Endometrium (tissue), 2 donors: Measurements from ENCODE around the gene L2HGDH.

Experiments used
- FAIRE-seq: peaks from 2 replicates; lab custom pipeline; 2012; peaks lifted over from hg19 to GRCh38; lab: Jason Lieb, UNC
- donor health status: control.
- donor health status: control.

The L2HGDH gene

DNA sequence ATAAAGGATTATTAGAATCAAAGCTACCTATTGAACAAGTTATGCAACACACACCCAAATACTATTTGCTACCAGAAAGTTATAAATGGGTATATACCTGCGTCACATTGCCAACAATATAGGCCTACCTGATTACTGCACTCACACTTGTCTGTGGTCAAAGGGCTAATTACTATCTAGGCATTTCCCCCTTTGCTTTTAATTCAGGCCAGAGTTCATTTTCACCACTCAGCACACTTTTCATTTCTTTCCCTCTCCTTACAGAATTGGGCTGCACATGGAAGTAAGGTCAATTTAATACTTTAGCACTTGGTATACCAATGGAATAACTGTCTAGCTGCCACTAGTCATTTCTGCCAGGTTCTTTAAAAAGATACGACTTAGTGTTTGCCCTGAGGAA is 82.3 kb downstream of the L2HGDH start:
- no peak for FAIRE-seq

GRCh38 chr14:50228313-50228712 is 83.7 kb downstream of the L2HGDH start:
- no peak for FAIRE-seq

GRCh38 chr14:50225974-50226297 is 86.1 kb downstream of the L2HGDH start:
- no peak for FAIRE-seq

GRCh38 chr14:50225067-50225973 is 86.7 kb downstream of the L2HGDH start:
- peak; percentile 79 for FAIRE-seq

DNA sequence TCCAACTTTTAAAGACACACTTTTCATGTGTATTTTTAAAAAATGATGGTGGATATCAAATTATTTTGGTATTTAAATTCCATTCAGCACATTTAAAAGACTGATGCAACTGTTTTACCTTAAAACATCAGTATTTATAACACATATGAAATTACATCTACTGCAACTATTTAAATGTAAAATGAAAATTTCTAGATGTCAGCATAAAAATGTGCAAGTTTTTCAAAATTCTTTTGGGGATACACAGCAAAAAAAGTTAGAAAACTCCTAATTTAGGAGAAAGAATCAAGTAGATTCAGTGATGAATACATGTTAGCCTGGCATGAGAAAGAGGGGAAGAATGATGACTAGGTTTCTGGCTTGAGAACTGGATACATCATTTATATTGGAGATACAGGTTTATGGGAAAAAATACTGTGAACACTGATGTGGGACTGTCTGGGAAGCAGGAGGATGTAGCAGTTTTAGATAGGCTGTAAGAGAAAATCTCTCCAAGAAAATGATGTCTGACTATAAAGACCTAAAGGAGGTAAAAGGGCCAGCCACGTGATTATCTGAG is 89.9 kb downstream of the L2HGDH start:
- no peak for FAIRE-seq

GRCh38 chr14:50218501-50218900 is 93.5 kb downstream of the L2HGDH start:
- FAIRE-seq = no peak

- no peak for FAIRE-seq
Measured at GRCh38 chr14:50215416-50215815, 96.6 kb downstream of the L2HGDH start.

- no peak for FAIRE-seq
Measured at GRCh38 chr14:50213795-50214194, 98.2 kb downstream of the L2HGDH start.

GRCh38 chr14:50212726-50213125 is 99.3 kb downstream of the L2HGDH start:
- FAIRE-seq = no peak

GRCh38 chr14:50210074-50210473 is 102.0 kb downstream of the L2HGDH start:
- no peak for FAIRE-seq

DNA sequence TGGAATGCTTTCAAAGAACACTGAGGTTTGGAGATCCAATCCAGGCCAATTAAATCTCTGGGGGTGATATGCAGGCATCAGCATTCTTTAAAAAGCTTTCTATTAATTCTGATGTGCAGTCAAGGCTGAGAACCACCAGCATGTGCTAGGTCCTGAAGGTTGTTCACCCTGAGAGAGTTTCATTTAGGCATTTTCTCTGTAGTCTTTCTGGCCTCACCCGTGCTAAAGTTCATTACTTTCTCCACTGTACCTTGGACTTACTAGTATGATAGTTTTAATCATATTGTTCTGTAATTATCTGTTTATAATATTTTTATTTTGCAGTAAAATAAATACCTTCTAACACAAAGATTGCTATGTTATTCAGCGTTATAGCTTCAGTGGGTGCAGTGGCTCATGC is 113.5 kb downstream of the L2HGDH start:
- no peak for FAIRE-seq

GRCh38 chr14:50191499-50191898 is 120.5 kb downstream of the L2HGDH start:
- FAIRE-seq = no peak
